T-helper 9 cell (primary cell): ENCODE results near the gene VCP.

ENCODE experiments used
- DNase-seq: peaks from one replicate; pipeline ENCODE4 v3.0.0-alpha.2; 2020
- total RNA-seq, 2 donors: gene quantifications; one replicate each; lab custom pipeline; 2026; lab: John Stamatoyannopoulos, UW

Gene VCP
- 359 to 391 reads per million in 2 donors for total RNA-seq

- peak; percentile 92 for DNase-seq
Measured at GRCh38 chr9:35072461-35073278, at the start of gene VCP. Gene VCP, minus strand, starts transcription at chr9:35072625. Its CDS starts 272 bp downstream, at chr9:35072353.

- DNase-seq = peak; percentile 86
Measured at GRCh38 chr9:35116898-35117551, 44.6 kb upstream of the VCP start.

- DNase-seq = no peak
Measured at GRCh38 chr9:35116539-35116897, 44.1 kb upstream of the VCP start.

- DNase-seq = peak; percentile 92
Measured at GRCh38 chr9:35115680-35116538, 43.5 kb upstream of the VCP start, which contains the start of gene ATOSB. Gene ATOSB, minus strand, starts transcription at chr9:35115862. Its CDS starts 7,588 bp downstream, at chr9:35108274.

GRCh38 chr9:35114840-35115628 lies 42.6 kb upstream of the VCP start:
- no peak for DNase-seq

- peak; percentile 61 for DNase-seq
Measured at GRCh38 chr9:35114113-35114839, 41.9 kb upstream of the VCP start.

GRCh38 chr9:35112257-35113020 lies 40.0 kb upstream of the VCP start:
- DNase-seq = no peak

GRCh38 chr9:35111001-35111933 lies 38.8 kb upstream of the VCP start:
- DNase-seq = peak; percentile 93

- no peak for DNase-seq
Measured at GRCh38 chr9:35110327-35110761, 37.9 kb upstream of the VCP start.

- DNase-seq = no peak
Measured at GRCh38 chr9:35108946-35109575, 36.6 kb upstream of the VCP start.

- no peak for DNase-seq
Measured at GRCh38 chr9:35108461-35108860, 36.0 kb upstream of the VCP start.

- DNase-seq = no peak
Measured at GRCh38 chr9:35107297-35108290, 35.2 kb upstream of the VCP start.

GRCh38 chr9:35106343-35106730 lies 33.9 kb upstream of the VCP start:
- no peak for DNase-seq

- no peak for DNase-seq
Measured at GRCh38 chr9:35105571-35106342, 33.3 kb upstream of the VCP start.

GRCh38 chr9:35105126-35105525 lies 32.7 kb upstream of the VCP start:
- DNase-seq = no peak

GRCh38 chr9:35104586-35104985 lies 32.2 kb upstream of the VCP start:
- no peak for DNase-seq

- no peak for DNase-seq
Measured at GRCh38 chr9:35103660-35104191, 31.3 kb upstream of the VCP start.
